ENCODE results near the gene ITPRIP. TPM values are rescaled to one million over a fixed set of nuclear protein-coding genes. Genes with fewer than 3 reads are reported as not detected.

Gene ITPRIP
- total RNA-seq, 1 experiment from 2014 or later, result 22.5 TPM

GRCh38 chr10:104318810-104319741 lies 19.2 kb downstream of the ITPRIP start:
- Histone ChIP-seq H3K79me1 (ENCODE audit: insufficient read depth, low read depth, low read length, poor library complexity, severe bottlenecking) (no peaks in the 10 kb centered on the region), H3K23me2 (ENCODE audit: insufficient read length, low read depth, low read length, poor library complexity, severe bottlenecking) (no peaks in the 10 kb centered on the region), H4K5ac (ENCODE audit: insufficient read length, low read depth, low read length) (no peak overlapping the region), H3K27ac (ENCODE audit: insufficient read length, low read depth, low read length) (no peak overlapping the region), H3K9ac (ENCODE audit: extremely low read depth, insufficient read length, low read length) (no peak overlapping the region), H3K4me1 (ENCODE audit: insufficient read depth, low read length) (peaks cover 27% of the 10 kb centered on the region), H3K56ac (ENCODE audit: insufficient read length, low read depth, low read length) (no peak overlapping the region), H4K8ac (replicated peaks; ENCODE audit: insufficient read length, low read depth, low read length) (no peak overlapping the region), H2BK15ac (ENCODE audit: low read depth, low read length) (no peak overlapping the region), H3K14ac (ENCODE audit: insufficient read depth, low read length) (no peak overlapping the region; the same call in 1 of the 2 replicates), H3K4ac (ENCODE audit: low read depth, low read length) (no peak overlapping the region), H2BK120ac (ENCODE audit: low read depth, low read length, poor library complexity, severe bottlenecking) (no peak overlapping the region), H2BK20ac (ENCODE audit: low read depth, low read length, poor library complexity, severe bottlenecking) (no peak overlapping the region), H2BK12ac (ENCODE audit: insufficient read length, low read depth, low read length) (no peak overlapping the region), H4K20me1 (ENCODE audit: control insufficient read depth, insufficient read depth, insufficient read length) (no peaks in the 10 kb centered on the region), H2BK5ac (ENCODE audit: insufficient read length, low read length) (no peak overlapping the region), H2AFZ (ENCODE audit: low read length) (no peak overlapping the region), H3K27me3 (ENCODE audit: insufficient read depth, low read length) (no peaks in the 10 kb centered on the region), H3K18ac (ENCODE audit: insufficient read length, low read depth, low read length) (no peak overlapping the region), H3K4me2 (ENCODE audit: insufficient read depth, insufficient read length, low read length) (no peak overlapping the region), H3K79me2 (ENCODE audit: insufficient read depth, low read length) (peaks cover 18% of the 10 kb centered on the region; the same call in 1 of the 2 replicates), H2AK5ac (ENCODE audit: insufficient read length, low read length) (no peak overlapping the region), H3T11ph (ENCODE audit: low read length) (no peak overlapping the region), H4K91ac (ENCODE audit: insufficient read length, low read depth, low read length) (no peak overlapping the region), H3K9me3 (ENCODE audit: control insufficient read depth, low read depth, low read length) (no peaks in the 10 kb centered on the region), H3K23ac (ENCODE audit: insufficient read length, low read depth, low read length) (no peak overlapping the region)
- no peak for TF ChIP-seq CTCF (conservative IDR thresholded peaks at IDR 0.05)
- peak overlapping the region; percentile 39 to 85 (median 63); a peak in 4 of 7 replicates for H3K27ac Mint-ChIP-seq
- H3K36me3 Mint-ChIP-seq (ENCODE audit: insufficient read depth in 1 of 3, low read depth in 3 of 3), result peaks cover 12 to 31% (median 19%) of the 10 kb centered on the region in 3 experiments
- no peaks in the 10 kb centered on the region for H3K9me3 Mint-ChIP-seq
- H3K27me3 Mint-ChIP-seq (ENCODE audit: low read depth), result no peaks in the 10 kb centered on the region
- no peak for DNase-seq
- H3K4me1 Mint-ChIP-seq, result peaks cover 64 to 66% of the 10 kb centered on the region in 2 experiments
- no peak overlapping the region for H3K4me3 Mint-ChIP-seq
- WGBS (ENCODE audit: extremely low coverage, insufficient read length, low lambda C conversion rate), result no CpG with 5 or more reads among the region's 19 CpGs
